Brain pericyte (primary cell): ENCODE results near the gene GLIS1.

Experiments
- DNase-seq: peaks from one replicate; pipeline ENCODE4 v3.0.0-alpha.2; 2012; ENCODE audit warnings: low read depth, low spot score

GLIS1 gene

DNA sequence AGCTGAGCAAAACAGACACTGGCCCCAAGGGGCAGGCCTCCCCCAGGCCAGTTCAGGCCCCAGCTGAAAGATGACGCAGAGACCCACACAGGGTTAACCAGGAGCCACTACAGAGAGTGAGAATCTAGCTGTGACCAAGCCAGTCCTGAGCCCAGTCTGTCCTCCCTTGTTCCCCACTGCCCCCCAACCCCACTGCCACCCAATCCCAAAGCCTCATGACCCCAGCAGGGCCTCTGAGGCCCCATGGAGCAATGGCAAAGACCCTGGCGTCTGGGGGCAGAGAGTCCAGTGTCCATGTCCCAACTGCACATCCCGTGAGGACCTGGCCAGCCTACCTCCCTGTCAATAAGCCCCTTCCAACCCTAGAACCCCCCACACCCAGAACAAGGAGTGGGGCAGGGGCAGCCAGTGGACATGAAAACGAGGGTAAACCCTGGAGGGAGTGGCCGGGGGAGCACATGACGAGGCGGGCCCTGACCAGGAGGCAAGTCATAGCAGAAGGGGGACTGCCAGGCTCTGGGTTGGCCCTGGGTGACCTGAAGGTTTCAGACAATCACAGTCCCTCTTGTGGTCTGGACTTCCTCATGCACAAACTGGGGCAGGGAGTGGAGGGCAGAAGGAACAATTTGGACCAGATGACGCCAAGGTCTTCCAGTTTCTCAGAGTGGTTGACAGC lies 100.5 kb downstream of the GLIS1 start:
- DNase-seq, result no peak

GRCh38 chr1:53637511-53638359 lies 101.2 kb downstream of the GLIS1 start:
- no peak for DNase-seq

- no peak for DNase-seq
Measured at GRCh38 chr1:53636621-53637171, 102.3 kb downstream of the GLIS1 start.

DNA sequence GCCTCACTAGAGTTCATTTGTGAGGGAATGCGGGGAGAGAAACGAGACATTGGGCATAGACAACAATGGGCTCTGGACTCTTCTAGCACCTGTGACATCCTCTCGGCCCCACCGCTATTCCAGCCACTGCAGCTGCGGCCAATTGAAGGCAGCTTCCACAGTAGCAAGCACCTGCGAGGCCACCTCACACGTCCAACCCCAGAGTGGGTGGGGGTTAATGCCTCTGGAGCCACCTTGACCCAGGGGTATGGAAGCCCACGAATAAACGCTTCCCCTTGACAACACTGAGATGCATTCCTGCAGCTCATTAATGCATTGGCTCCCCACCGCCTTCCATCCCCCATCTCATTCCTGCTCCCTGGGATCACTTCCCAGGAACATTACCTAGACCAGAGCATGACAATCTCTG lies 104.4 kb downstream of the GLIS1 start:
- no peak for DNase-seq

DNA sequence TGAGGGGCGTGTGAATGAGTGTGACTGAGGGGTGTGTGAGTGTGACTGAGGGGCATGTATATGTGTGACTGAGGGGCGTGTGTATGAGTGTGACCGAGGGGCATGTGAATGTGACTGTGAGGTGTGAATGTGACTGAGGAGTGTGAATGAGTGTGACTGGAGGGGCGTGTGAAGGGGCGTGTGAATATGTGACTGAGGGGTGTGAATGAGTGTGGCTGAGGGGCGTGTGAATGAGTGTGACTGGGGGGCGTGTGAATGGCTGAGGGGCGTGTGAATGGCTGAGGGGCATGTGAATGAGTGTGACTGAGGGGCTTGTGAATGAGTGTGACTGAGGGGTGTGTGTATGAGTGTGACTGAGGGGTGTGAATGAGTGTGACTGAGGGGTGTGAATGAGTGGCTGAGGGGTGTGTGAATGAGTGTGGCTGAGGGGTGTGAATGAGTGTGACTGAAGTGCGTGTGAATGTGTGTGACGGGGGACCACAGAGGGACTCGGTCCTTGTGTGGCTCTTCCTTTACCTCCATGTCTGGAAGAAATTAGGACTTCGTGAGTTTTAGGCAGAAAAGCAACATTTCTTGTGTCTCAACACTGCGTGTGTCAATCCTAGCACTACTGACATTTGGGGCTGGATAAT lies 105.8 kb downstream of the GLIS1 start:
- DNase-seq, result no peak

DNA sequence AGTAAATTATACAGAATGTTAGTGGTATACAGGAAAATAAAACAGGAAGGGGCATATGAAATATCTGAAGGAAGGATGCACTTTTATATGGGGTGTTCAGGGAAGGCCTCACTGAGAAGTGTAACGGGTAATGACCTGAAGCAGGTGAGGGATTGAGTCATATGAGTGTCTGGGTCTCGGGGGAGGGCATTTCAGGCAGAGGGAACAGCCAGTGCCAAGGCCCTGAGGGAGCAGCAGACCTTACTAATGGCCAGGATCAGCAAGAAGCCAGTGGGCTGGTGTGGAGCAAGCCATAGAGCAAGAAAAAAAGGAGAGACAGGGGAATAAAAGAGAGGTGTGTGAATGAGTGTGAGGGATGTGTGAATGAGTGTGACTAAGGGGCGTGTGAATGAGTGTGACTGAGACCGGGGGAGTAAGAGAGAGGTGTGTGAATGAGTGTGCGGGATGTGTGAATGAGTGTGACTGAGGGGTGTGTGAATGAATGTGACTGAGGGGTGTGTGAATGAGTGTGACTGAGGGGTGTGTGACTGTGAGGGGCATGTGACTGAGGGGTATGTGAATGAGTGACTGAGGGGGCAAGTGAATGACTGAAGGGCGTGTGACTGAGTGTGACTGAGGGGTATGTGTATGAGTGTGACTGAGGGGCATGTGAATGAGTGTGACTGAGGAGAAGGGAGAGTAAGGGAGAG lies 107.2 kb downstream of the GLIS1 start:
- no peak for DNase-seq

GRCh38 chr1:53629101-53629691 lies 109.8 kb downstream of the GLIS1 start:
- no peak for DNase-seq

DNA sequence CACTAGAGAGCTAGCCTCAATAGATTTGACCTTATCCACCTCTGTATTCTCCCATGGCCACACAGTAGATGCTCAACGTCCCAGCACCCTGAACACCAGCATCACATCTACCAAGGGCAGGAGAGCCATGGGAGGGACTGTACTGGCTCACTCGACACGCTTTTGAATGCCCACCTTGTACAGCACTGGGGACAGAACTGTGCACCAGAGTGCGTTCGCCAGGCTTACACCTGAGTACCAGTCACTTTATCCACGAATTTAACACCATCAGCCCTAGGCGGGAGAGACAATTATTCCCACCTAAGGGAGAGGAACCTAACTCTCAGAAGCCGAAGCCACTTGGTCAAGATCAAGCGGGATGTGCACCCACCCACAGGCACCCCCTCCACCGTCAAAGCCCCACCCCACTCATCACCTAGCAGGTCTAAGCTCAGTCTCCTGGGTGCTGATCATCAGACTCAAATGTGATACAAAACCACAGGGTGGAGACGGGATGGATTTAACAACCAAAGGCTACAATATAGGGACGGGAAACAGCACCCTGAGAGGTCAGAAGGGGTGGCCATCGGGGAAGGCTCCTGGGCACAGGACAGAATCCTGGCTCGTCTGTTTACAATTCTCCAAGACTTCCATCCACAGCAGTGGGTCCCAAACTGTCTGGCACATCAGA lies 110.5 kb downstream of the GLIS1 start:
- DNase-seq, result no peak

DNA sequence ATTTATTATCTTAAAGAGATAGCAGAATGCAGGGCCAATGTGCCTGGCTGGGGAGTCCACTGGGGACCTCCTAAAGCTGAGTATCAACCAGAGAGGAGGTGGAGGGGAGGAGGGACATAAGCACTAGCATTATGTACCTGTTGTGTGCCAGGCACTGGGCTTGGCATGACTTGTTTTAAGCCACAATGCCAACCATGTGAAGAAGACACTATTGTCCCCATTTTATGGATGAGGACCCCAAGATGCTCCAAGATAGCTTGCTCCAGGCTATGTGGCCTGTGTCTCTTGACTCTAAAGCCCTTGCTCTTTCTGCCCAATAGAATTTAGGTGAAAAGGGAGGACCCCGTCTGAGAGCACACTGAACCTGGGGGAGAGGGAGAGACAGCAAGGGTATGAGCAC lies 111.3 kb downstream of the GLIS1 start:
- no peak for DNase-seq

GRCh38 chr1:53627031-53627430 lies 111.9 kb downstream of the GLIS1 start:
- DNase-seq, result no peak

DNA sequence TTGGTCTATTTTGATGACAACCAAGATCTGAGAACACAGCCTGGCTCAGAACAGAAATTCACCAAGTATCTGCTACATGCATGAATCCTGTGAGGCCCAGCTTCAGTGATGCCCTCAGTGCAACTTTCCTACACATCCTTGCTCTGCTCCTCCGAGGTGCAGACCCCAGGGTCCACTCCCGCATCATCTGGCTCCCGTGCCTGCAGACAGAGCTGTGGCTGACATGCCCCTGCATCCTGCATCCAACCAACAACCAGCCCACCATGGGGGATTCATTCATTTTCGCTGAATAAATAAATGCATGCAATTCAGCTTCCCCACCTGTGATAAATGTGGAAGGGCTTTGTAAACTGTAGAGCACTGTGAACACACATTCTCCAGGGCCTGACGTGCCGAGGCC lies 112.3 kb downstream of the GLIS1 start:
- no peak for DNase-seq

- no peak for DNase-seq
Measured at GRCh38 chr1:53625766-53626520, 113.0 kb downstream of the GLIS1 start.

DNA sequence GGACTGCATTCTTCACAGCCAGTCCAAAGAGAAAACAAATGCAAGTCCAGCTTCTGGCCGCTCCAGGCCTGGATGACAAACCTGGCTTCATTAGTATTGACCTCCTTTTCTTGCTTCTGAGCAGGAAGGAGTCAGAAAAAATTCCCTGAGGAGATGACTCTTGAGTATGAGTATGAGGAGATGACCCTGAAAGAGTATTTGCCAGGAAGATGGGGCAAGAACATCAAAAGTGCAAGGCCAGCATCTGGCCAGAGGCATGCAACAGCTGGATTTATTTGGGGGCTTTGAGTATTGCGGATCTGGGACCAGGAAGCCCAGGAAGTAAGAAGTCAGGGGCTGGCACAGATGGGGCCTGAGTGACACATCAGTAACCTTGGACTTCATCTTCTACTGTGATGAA lies 113.9 kb downstream of the GLIS1 start:
- DNase-seq, result no peak

GRCh38 chr1:53622531-53622930 lies 116.4 kb downstream of the GLIS1 start:
- no peak for DNase-seq

- DNase-seq, result no peak
Measured at GRCh38 chr1:53621144-53621543, 117.8 kb downstream of the GLIS1 start.

DNA sequence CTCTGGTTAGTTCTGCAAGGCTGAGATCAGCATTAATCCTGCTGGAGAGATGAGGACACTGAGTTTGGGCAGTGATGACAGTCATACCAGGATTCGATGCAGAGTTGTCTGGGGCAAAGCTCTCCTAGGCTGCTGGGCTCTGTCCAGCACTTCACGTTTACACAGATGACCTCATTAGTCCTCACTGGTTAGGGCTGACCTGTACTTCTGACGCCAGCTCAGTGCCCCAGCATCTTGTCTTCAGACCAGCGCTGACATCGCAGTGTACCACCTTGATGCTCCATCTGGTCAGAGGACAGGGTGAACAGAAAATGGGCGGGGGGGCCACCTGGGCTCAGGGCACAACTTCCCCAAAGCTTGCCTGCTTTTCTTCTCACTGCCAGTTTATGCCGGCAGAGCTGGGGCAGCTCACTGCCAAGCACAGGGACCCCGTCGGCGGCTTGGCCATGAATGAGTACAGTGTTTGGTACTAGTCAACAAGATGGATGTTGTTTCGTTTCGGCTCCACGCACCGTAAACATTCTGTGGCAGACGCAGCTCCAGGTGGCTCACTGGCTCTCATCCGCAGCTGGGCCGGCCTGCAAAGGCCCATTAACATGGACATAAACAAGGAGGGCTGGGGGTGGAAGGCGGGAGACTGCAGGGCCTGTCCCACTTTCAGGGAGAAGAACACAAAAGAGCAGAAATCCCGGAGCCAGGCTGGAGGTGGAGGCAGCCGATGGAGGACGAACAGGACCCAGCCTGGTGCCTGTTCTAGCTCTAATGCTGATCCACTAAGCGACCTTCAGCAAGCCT lies 118.7 kb downstream of the GLIS1 start:
- no peak for DNase-seq

GRCh38 chr1:53619367-53620060 lies 119.5 kb downstream of the GLIS1 start:
- no peak for DNase-seq

DNA sequence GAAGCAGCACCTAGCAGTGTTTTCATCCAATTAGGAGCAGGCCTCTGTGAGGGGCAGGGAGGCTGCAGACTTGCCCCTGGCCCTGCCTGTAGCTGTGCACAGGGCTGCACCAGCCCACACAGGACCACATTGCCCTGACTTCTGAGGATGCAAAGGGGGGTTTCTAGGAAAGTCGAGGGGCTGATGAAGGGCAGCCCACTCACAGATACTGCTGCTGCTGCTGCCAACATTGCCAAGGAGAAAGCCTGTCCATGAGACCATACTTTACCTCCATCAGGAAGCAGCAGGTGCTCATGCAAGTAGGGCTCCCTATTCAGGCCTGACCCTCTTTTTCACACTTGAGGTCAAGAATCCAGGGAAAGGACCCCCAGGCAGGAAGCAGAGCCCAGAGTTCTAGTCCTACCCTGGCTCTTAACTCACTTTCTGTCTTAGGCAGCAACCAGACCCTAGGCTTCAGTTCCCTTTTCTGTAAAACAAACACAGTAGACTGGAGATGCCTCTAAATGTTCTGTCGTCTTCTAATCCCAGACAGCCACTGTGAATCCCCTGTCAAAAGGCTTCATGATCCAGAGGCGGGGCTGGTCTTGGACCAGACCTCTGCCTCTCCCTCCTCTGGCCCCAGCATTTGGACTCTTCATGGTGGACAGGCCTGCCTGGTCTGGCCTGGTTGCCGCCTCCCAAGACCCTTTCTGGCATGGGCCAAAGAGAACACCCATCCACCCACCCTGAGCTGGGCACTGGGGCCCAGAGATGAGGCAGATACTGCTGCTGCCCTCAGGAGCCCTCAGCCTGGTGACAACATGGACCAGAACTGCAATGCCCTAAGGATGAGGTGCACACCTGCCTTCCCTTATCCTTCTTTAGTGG lies 120.2 kb downstream of the GLIS1 start:
- DNase-seq, result no peak
